B cell (primary cell): Measurements from ENCODE around the gene KHK. TPM values are rescaled to one million over a fixed set of nuclear protein-coding genes. Genes with fewer than 3 reads are reported as not detected.

ENCODE experiments used
- ATAC-seq: fragments of 200-7000 bp; cut with Tn5 transposase; one replicate; pipeline ENCODE4 v1.10.0; 2021; ENCODE audit warnings: low read depth, mild to moderate bottlenecking, moderate number of reproducible peaks, moderate library complexity
- CTCF ChIA-PET: fragments of 350-600 bp; sonication (Branson Sonifier 250); formaldehyde crosslinking; loops from one replicate; lab custom pipeline; 2021; ENCODE audit warnings: antibody characterized with exemption, inconsistent platforms; lab: Charles Lee
- POLR2A ChIA-PET: fragments of 350-600 bp; sonication (Branson Sonifier 250); formaldehyde crosslinking; loops from one replicate; lab custom pipeline; 2021; ENCODE audit warnings: antibody characterized with exemption; lab: Charles Lee
- DNase-seq: peaks from one replicate; pipeline ENCODE4 v3.0.0; 2013
- H2AFZ ChIP-seq: 2 replicates; pipeline ENCODE4 v1.6.1; 2012; ENCODE audit warnings: mild to moderate bottlenecking, low read depth, low read length; ENCODE audit not compliant: insufficient read depth, poor library complexity, severe bottlenecking
- H3K27ac ChIP-seq, 2 donors: 1 replicate in 1 of 2; 2 replicates in 1 of 2; pipeline ENCODE4 v1.5.1; 2012 to 2013; ENCODE audit warnings: low read length in 2 of 2, mild to moderate bottlenecking in 2 of 2, moderate library complexity in 1 of 2
- H3K27me3 ChIP-seq, 4 experiments: fragments of 200-600 bp in 1 of 4; sonication (generic) in 1 of 4; replicated peaks in 1 of 4; 1 replicate in 2 of 4; 2 replicates in 2 of 4; pipeline versions ENCODE4 v1.6.1 to v1.7.0; 2013 to 2016; ENCODE audit warnings: low read length in 3 of 4, mild to moderate bottlenecking in 2 of 4, mixed read lengths in 1 of 4, moderate library complexity in 1 of 4; ENCODE audit not compliant: insufficient read depth in 4 of 4, control insufficient read depth in 3 of 4; ENCODE audit errors: control extremely low read depth in 1 of 4
- H3K36me3 ChIP-seq, 2 experiments: replicated peaks in 1 of 2; 1 replicate in 1 of 2; 2 replicates in 1 of 2; pipeline versions ENCODE4 v1.6.1 to v1.7.1; 2013; ENCODE audit warnings: low read length in 1 of 2; ENCODE audit not compliant: insufficient read depth in 2 of 2, control insufficient read depth in 1 of 2; ENCODE audit errors: control extremely low read depth in 1 of 2, extremely low read depth in 1 of 2
- H3K4me1 ChIP-seq, 2 donors: fragments of 200-600 bp in 1 of 2; sonication (generic) in 1 of 2; 1 replicate in 1 of 2; 2 replicates in 1 of 2; pipeline versions ENCODE4 v1.5.1 to v1.6.1; 2013 to 2017; ENCODE audit warnings: low read length in 2 of 2; ENCODE audit not compliant: control insufficient read depth in 2 of 2, insufficient read depth in 2 of 2
- H3K4me2 ChIP-seq: replicated peaks from 2 replicates; pipeline ENCODE3; 2012; ENCODE audit warnings: mild to moderate bottlenecking, low read depth, low read length; ENCODE audit not compliant: poor library complexity, severe bottlenecking
- H3K4me3 ChIP-seq, 5 experiments: fragments of 200-600 bp in 1 of 5; sonication (generic) in 1 of 5; 1 replicate in 3 of 5; 2 replicates in 2 of 5; pipeline versions ENCODE4 v1.5.1 to v1.7.0; 2011 to 2016; ENCODE audit warnings: low read length in 4 of 5, mild to moderate bottlenecking in 4 of 5, low read depth in 2 of 5, control low read depth in 1 of 5, moderate library complexity in 1 of 5; ENCODE audit not compliant: insufficient read depth in 1 of 5; ENCODE audit errors: control extremely low read depth in 1 of 5, extremely low read depth in 1 of 5
- H3K79me2 ChIP-seq: fragments of 200-600 bp; sonication (generic); one replicate; pipeline ENCODE4 v1.6.0; 2016; ENCODE audit warnings: low read length; ENCODE audit not compliant: control insufficient read depth, insufficient read depth
- H3K9ac ChIP-seq: fragments of 200-600 bp; sonication (generic); 2 replicates; pipeline ENCODE4 v1.6.1; 2017; ENCODE audit warnings: mild to moderate bottlenecking, low read length, moderate library complexity
- H3K9me3 ChIP-seq, 3 donors: one replicate each; pipeline versions ENCODE4 v1.6.1 to v1.7.1; 2013; ENCODE audit warnings: low read length in 2 of 3; ENCODE audit not compliant: control insufficient read depth in 2 of 3, insufficient read depth in 1 of 3; ENCODE audit errors: control extremely low read depth in 1 of 3
- H4K20me1 ChIP-seq: 2 replicates; pipeline ENCODE4 v1.6.0; 2012; ENCODE audit warnings: mild to moderate bottlenecking, low read length; ENCODE audit not compliant: insufficient read depth, control insufficient read depth, poor library complexity, severe bottlenecking
- H3K27ac Mint-ChIP-seq: one replicate; pipeline ENCODE4 v1.8.0; 2021; ENCODE audit warnings: mixed read lengths
- H3K27me3 Mint-ChIP-seq: one replicate; pipeline ENCODE4 v1.8.0; 2021; ENCODE audit warnings: mixed read lengths
- H3K4me1 Mint-ChIP-seq: one replicate; pipeline ENCODE4 v1.8.0; 2021; ENCODE audit warnings: mixed read lengths
- H3K4me3 Mint-ChIP-seq: one replicate; pipeline ENCODE4 v1.8.0; 2021; ENCODE audit warnings: mixed read lengths
- H3K9me3 Mint-ChIP-seq: one replicate; pipeline ENCODE4 v1.8.0; 2022; ENCODE audit warnings: mixed read lengths; ENCODE audit not compliant: insufficient read depth
- EZH2 ChIP-seq: IDR thresholded peaks from 2 replicates; pipeline ENCODE4 v1.6.1; 2012; ENCODE audit warnings: borderline replicate concordance, low read depth, mild to moderate bottlenecking, moderate library complexity, low read length; ENCODE audit not compliant: insufficient read depth, poor library complexity, severe bottlenecking
- WGBS: methylation state at CpG from one replicate; pipeline ENCODE4 v1.1.5; 2013; ENCODE audit warnings: missing lambda C conversion rate; ENCODE audit not compliant: insufficient coverage; 5-methylcytosine and 5-hydroxymethylcytosine counted together
- intact Hi-C: fragments of 100-400 bp; cut with micrococcal nuclease; formaldehyde crosslinking; loops from one replicate; pipeline ENCODE4 v1.10.0; 2022
- polyA plus RNA-seq: library from polyadenylated mRNA; depleted of rRNA; stranded (reverse); fragments of >200 nt; gene quantifications from 2 replicates; pipeline ENCODE4 v1.2.3, GENCODE V29; 2012
- total RNA-seq, 2 donors: library from RNA; stranded (reverse); fragments of 120-200 nt in 1 of 2; gene quantifications; 1 replicate in 1 of 2; 2 replicates in 1 of 2; pipeline versions ENCODE4 v1.2.3 to v1.2.4, GENCODE V29; 2013 to 2022
- TF ChIP-seq, protein P1 (sequence below): fragments of 200-600 bp; IDR thresholded peaks from one replicate; pipeline ENCODE4 v1.8.0; 2022; ENCODE audit warnings: antibody characterized with exemption, mild to moderate bottlenecking

The KHK gene
- total and polyA plus RNA-seq, 2 donors (not counting 1 experiment from before 2014, with no cell fraction given) = 3.3 to 4.0 TPM

DNA sequence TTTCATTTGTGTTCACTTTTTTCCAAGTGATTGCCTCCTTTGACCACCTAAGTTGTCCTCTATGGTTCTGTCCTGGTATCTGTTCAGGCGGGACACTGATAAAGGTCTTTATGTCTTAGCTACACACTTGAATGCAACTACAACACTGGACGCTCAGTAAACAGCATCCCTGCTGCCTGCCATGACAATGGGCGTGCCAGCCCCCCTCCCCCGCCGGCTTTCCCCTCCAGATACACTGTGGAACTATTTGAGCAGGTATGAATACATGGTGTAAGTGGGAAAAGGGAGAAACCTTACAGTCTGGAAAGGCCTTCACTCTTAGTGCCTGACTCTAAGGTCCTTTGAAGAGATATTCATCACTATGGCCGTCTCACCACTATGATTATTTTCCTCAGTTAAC, 29.4 kb upstream of the KHK start:
- intact Hi-C loops = no loop called here
- Histone ChIP-seq H3K9me3 (no peaks in the 10 kb centered on the region), H3K79me2 (no peaks in the 10 kb centered on the region), H3K4me1 (peaks cover 2% of the 10 kb centered on the region in 2 donors), H2AFZ (no peak overlapping the region), H3K27ac (no peak overlapping the region), H3K4me2 (no peak overlapping the region), H3K4me3 (no peak overlapping the region), H3K9ac (no peak overlapping the region), H3K36me3 (peaks cover 0 to 26% of the 10 kb centered on the region in 2 experiments), H4K20me1 (no peaks in the 10 kb centered on the region), H3K27me3 (no peaks in the 10 kb centered on the region)
- ATAC-seq (no peak), DNase-seq (no peak)
- ChIA-PET POLR2A (no interaction called here), CTCF (no interaction called here)
- TF ChIP-seq, protein P1, sequence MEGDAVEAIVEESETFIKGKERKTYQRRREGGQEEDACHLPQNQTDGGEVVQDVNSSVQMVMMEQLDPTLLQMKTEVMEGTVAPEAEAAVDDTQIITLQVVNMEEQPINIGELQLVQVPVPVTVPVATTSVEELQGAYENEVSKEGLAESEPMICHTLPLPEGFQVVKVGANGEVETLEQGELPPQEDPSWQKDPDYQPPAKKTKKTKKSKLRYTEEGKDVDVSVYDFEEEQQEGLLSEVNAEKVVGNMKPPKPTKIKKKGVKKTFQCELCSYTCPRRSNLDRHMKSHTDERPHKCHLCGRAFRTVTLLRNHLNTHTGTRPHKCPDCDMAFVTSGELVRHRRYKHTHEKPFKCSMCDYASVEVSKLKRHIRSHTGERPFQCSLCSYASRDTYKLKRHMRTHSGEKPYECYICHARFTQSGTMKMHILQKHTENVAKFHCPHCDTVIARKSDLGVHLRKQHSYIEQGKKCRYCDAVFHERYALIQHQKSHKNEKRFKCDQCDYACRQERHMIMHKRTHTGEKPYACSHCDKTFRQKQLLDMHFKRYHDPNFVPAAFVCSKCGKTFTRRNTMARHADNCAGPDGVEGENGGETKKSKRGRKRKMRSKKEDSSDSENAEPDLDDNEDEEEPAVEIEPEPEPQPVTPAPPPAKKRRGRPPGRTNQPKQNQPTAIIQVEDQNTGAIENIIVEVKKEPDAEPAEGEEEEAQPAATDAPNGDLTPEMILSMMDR = no peak
- TF ChIP-seq EZH2 = no peak
- Mint-ChIP-seq H3K27ac (no peak overlapping the region), H3K4me1 (peaks cover 4% of the 10 kb centered on the region), H3K4me3 (no peak overlapping the region), H3K9me3 (no peaks in the 10 kb centered on the region), H3K27me3 (no peaks in the 10 kb centered on the region)
- WGBS = 100% methylated on average over 1 of the region's 6 CpGs

DNA sequence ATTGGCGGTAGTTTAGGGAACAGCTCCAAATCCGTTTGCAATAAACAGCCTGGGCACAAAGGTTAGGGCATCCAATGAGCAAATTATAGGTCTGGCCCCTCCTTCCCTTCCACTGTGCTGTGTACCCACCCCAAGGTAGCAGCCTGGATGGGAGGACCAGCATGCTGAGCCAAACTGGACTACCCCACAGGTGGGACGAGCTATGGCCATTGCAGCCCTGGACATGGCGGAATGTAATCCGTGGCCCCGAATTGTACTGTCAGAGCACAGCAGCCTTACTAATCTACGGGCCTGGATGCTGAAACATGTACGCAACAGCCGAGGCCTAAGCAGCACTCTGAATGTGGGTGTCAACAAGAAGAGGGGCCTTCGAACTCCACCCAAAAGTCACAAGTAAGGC, 28.4 kb upstream of the KHK start:
- H3K4me1 ChIP-seq = no peaks in the 10 kb centered on the region
- no peak for TF ChIP-seq EZH2
- TF ChIP-seq, protein P1 = no peak
- peaks cover under 1% of the 10 kb centered on the region for H3K4me1 Mint-ChIP-seq
- ChIA-PET CTCF (no interaction called here), POLR2A (no interaction called here)
- no peaks in the 10 kb centered on the region for H3K9me3 ChIP-seq
- H3K4me3 ChIP-seq = no peak overlapping the region
- no peak overlapping the region for H3K4me2 ChIP-seq
- H3K36me3 ChIP-seq = peaks cover 0 to 30% of the 10 kb centered on the region in 2 experiments
- no peaks in the 10 kb centered on the region for H3K9me3 Mint-ChIP-seq
- intact Hi-C loops = no loop called here
- no peak overlapping the region for H3K4me3 Mint-ChIP-seq
- no peaks in the 10 kb centered on the region for H3K79me2 ChIP-seq
- no peak overlapping the region for H3K27ac Mint-ChIP-seq
- no peak overlapping the region for H2AFZ ChIP-seq
- no peaks in the 10 kb centered on the region for H3K27me3 Mint-ChIP-seq
- H3K27ac ChIP-seq = no peak overlapping the region
- H3K27me3 ChIP-seq = no peaks in the 10 kb centered on the region
- 96% methylated on average over 9 of the region's 10 CpGs for WGBS
- no peaks in the 10 kb centered on the region for H4K20me1 ChIP-seq
- H3K9ac ChIP-seq = no peak overlapping the region
- DNase-seq = no peak
- ATAC-seq = no peak
